ENCODE measurements around the gene B3GAT2. TPM values are rescaled to one million over a fixed set of nuclear protein-coding genes. Genes with fewer than 3 reads are reported as not detected.
A peak's percentile ranks its signal among the peaks of the same experiment; 100 is the strongest.
"Not testable (repeated sequence)": the region's sequence is repeated elsewhere in the genome, so short reads cannot be mapped to it uniquely, and the experiment has no call there.

B3GAT2 gene, protein sequence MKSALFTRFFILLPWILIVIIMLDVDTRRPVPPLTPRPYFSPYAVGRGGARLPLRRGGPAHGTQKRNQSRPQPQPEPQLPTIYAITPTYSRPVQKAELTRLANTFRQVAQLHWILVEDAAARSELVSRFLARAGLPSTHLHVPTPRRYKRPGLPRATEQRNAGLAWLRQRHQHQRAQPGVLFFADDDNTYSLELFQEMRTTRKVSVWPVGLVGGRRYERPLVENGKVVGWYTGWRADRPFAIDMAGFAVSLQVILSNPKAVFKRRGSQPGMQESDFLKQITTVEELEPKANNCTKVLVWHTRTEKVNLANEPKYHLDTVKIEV
- total RNA-seq = not detected

DNA sequence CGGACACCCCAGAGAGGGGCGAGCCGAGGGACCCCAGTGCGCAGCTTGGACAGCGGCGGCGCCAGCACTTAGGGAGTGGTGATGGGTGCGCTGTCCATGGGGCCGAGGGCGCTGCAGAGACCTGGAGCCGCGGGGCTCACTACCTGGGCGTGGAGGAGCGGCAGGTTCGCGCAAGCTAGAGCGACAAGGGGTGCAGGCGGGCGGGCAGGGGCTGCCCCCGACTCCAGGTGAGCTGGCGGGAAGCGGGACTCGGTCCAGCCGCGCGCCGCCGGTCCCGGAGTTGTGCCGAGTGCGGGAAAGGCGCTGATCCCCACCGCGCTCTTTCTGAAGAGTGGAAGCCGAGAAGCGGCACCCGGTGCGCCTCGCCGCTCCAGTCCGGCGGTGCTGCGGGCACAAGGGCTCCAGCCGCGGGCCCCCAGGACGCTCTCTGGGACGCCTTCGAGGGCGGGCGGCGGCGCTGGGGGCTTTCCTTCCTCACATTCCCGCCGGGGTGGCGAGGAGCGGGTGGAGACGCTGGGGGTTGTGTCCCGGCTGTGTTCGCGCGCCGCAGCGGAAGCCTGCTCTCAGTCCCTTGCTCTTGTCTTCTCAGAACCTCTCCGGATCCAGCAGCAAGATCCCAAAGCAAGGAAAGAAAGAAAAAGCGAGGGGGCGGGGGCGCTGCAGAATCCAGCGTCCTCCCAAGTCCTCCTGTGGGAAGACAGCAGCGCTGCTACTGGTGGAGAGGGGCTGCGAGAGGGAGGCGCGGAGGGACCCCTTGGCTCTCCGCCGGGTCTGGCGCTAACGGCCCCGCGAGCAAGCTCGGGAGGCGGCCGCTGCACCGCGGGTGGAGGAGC, at the start of gene B3GAT2:
Gene B3GAT2, minus strand, starts transcription at position 610 of the 833 bp plus-strand sequence. CDS start 631 bp downstream, outside the sequence.
- peak; percentile 31 for ATAC-seq

- ATAC-seq = no peak
Observed at GRCh38 chr6:70998148-70998547, 41.3 kb upstream of the B3GAT2 start.

GRCh38 chr6:70997379-70997778, 40.5 kb upstream of the B3GAT2 start:
- ATAC-seq = no peak

DNA sequence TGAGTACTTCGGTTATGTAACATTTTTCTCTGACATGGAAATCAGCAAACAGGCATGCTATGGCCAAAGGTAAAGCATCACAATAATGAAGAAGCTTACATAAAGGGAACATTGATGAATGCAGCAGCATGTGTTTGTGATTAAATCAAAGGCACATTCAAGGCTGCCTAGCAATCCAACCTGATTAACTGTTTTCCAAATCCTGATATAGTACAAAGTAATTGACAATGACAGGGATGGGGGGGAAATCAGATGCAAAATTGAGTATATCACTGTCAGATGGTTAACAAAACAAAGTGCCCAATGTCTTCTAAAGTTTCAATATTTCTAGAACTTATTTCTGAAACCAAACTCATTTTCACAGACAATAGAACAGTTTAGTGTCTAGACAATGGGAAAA, 39.2 kb upstream of the B3GAT2 start:
- ATAC-seq = no peak

DNA sequence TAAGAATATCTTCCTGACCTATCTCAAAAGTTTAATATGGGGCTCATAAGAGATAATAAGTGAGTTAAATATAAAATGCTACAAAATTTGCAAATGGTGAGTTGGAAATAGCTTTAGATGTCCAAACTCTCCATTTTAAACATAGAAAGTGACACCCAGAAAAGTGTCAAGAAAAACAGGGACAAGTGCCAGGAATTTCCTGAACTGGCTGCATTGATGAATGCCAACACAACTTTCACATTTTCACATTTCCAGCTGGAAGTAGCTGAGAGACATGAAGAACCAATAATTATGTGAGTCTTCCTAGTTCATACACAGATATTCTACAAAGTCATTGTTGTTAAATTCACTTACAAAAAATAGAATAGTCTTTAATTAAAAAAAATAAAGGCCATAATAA, 38.6 kb upstream of the B3GAT2 start:
- ATAC-seq = no peak

- no peak for ATAC-seq
Observed at GRCh38 chr6:70991253-70991652, 34.4 kb upstream of the B3GAT2 start.

DNA sequence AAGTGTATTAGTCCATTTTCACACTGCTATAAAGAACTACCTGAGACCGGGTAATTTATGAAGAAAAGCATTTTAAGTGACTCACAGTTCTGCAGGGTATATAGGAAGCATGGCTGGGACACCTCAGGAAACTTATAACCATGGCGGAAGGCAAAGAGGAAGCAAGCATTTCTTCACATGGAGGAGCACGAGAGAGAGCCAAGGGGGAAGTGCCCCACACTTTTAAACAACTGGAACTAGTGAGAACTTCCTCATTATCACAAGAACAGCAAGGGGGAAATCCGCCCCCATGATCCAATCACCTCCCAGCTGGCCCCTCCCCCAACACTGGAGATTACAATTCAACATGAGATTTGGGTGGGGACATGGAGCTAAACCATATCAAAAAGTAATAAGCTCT, 28.3 kb upstream of the B3GAT2 start:
- ATAC-seq = no peak

GRCh38 chr6:70982747-70983146, 25.9 kb upstream of the B3GAT2 start:
- no peak for ATAC-seq

DNA sequence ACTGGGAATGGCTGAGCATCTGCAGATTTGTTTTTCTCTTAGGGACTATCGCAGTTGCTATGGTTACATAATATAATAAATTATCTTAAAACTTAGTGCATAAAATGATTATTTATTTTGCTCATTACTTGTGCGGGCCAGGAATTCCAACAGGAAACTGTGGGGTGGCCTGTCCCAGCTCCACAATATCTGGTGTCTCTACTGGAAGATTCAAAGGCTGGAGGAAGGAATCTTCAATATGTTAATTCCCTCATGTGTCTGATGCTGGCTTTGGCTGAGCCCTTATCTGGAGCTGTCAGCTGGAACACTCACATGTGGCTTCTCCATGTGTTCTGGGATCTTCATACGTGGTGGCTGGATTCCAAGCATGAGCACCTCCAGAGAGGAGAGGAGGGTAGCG, 23.9 kb upstream of the B3GAT2 start:
- no peak for ATAC-seq

DNA sequence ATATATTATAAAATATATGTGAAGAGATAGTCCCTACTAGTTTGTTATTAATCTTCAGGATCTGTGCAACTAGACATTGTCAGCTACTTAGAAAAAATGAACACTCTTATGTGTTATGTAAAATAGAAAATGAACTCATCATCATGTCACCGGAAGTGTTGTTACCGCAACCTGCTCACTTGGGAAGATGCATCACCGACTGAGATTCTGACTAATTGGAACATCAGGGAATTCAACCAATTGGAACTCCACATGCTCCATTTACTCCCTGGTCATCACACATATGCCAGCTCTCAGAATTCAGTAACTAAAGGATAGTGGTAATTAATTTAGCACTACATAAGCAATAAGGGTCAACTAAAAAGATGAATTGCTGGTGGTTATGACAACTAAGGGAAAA, 16.7 kb upstream of the B3GAT2 start:
- no peak for ATAC-seq

DNA sequence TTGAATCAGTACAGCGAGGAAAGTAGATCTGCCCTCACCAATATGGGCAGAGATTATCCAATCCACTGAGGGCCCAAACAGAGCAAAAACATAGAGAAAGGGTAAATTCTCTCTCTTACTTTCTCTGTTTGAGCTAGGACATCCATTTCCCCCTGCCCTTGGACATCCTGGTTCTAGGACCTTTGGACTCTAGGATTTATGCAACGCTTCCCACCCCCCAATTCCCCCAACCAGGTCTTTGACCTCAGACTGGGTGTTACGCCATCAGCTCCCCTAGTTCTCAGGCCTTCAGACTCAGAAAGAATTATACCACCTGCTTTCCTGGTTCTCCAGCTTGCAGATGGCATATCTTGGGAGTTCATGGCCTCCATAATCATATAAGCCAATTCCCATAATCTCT, 10.2 kb upstream of the B3GAT2 start:
- no peak for ATAC-seq

- ATAC-seq = no peak
Observed at GRCh38 chr6:70957284-70957617, 391 bp upstream of the B3GAT2 start.

DNA sequence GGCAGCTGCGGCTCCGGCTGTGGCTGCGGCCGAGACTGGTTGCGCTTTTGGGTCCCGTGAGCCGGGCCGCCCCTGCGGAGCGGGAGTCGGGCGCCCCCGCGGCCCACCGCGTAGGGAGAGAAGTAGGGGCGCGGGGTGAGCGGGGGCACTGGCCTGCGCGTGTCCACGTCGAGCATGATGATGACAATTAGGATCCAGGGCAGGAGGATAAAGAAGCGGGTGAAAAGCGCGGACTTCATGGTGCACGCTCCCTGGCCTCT, 739 bp downstream of the B3GAT2 start:
- ATAC-seq = no peak

GRCh38 chr6:70955441-70956190, 1.2 kb downstream of the B3GAT2 start:
- peak; percentile 98 for ATAC-seq

DNA sequence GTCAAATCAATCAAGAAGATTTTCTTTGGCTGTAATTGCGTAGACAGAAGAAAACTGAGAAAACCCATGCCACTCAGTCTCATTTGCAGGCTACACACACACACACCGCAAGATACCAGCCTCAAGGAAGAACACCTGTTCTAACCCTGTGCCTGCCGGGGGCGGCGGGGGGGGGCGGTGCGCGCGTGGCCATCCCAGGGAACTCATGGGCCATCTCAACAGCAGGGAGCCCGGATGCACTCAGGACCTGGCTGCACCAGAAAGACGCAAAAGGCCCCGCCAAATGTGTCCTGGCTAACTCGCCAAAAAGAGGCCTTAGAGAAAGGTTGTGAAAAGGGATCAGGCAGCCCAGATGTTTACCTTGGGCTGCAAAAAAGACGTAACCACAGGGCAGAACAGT, 2.1 kb downstream of the B3GAT2 start:
- no peak for ATAC-seq

DNA sequence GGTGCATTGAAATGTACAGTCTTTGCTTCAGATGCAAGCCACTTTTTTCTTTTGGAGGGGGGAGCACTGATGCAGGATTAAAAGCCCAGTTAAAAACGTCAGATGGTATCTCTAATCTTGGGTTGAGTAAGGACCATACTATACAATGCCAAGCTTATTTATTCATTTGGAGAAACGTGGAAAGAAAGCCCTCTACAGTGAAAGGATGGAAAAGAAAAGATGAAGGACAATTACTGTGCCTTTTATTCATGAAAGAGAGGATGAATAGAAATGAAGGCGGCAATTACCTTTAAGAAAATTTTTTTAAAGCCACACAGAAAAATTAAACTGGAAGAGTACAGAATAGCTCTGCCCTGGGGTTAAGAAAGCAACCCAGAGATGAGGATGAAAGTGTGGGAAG, 2.7 kb downstream of the B3GAT2 start:
- no peak for ATAC-seq

DNA sequence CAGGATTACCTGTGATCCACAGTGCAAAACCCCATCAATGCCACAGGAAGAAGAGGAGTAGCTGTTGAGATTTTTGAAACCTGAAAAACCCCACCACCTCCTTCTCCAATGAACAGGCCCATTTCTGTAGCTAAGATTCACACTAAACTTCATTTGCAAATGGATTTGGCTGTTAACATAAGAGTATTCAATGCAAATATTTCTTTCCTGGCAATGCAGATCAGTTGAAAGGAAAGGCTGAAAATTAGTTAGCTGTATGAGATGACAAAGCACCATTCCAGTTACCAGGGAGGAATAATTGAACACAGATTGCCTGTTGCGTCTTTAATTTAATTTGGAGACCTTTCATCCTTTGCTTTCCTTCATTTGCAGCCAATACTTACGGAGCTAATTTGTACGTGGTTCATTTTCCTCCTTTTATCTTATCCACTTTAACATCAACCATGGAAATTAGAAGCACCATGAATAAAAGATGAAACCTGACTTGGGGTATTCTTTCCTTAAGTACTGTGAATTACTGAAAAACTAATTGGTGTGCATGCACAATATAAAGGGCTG, 4.2 kb downstream of the B3GAT2 start:
- no peak for ATAC-seq

DNA sequence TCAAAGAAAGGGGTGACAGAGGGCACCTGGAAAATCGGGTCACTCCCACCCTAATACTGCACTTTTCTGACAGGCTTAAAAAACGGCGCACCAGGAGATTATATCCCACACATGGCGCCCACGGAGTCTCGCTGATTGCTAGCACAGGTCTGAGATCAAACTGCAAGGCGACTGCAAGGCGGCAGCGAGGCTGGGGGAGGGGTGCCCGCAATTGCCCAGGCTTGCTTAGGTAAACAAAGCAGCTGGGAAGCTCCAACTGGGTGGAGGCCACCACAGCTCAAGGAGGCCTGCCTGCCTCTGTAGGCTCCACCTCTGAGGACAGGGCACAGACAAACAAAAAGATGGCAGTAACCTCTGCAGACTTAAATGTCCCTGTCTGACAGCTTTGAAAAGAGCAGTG, 12.5 kb downstream of the B3GAT2 start:
- ATAC-seq = not testable (repeated sequence)

- no peak for ATAC-seq
Observed at GRCh38 chr6:70933853-70934252, 23.0 kb downstream of the B3GAT2 start.

DNA sequence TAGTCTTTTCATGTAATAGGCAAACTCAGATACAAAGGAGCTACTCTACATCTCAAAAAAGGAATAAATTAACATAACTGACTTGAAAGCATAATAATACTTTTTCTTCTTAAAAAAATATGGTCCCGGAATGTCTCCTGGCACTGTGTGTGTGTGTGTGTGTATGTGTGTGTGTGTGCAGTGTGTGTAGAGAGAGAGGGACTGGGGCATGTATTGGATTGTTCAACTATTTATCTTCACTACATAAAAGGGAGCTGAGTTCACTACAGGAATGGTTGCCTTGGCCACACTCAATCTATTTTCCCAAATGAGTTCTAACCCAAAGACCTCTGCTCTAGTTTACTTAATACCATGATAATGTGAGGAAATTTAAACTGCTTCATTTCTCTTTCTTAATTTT, 51.1 kb downstream of the B3GAT2 start:
- no peak for ATAC-seq

DNA sequence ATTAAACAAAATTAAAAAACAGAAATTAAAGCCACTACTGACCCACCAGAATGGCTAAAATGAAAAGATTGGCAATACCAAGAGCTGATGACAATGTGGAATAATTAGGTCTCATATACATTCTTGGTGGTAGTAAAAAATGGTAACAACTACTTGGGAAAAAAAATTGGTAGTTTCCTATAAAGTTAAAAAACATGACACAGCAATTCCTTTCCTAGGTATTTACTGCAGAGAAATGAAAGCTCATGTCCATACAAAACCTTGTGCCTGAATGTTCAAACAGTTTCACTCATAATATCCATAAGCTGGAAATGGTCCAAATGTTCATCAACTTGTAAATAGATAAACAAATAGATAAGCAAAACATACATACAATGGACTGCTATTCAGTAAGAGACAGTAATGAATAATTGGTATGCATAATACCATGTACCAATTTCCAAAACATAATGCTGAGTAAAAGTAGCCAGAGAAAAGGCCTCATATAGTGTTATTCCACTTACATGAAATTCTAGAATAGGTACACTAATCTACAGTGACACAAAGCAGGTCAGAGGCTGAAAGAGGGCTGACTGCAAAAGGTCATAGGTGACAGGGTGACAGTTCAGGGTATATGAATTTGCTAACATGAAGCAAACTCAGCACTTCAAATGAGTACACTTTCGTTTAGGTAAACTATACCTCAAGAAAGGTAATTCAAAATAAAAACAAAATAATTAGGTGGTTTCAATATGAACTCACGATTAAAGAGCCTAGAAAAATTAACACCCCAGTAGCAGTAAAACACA, 53.0 kb downstream of the B3GAT2 start:
- ATAC-seq = no peak

- no peak for ATAC-seq
Observed at GRCh38 chr6:70901324-70901723, 55.5 kb downstream of the B3GAT2 start.

DNA sequence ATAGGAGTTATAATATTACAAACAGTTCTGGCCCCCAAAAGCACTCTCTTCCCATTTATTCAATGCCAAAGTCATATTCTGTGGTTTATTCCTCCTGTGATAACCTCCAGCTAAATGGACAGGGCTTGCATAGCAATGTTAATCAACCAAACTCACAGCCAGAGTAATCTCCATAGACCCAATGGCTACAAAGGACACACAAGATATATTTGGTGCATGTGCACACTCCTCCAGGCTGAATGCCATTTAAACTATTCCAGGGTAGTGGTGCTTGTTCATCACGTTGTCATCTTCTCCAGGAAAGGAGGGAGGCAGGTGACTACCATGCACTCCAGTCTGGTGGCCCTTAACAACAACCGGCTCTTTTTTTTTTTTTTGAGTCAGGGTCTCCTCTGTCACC, 56.8 kb downstream of the B3GAT2 start:
- no peak for ATAC-seq
